ENCODE data around the gene ZFR. TPM values are rescaled to one million over a fixed set of nuclear protein-coding genes. Genes with fewer than 3 reads are reported as not detected.
A peak's percentile ranks its signal among the peaks of the same experiment; 100 is the strongest.

ZFR gene
- total and polyA plus RNA-seq, 9 of the 15 experiments (the other 6 are each of a cell fraction or from before 2014, with no cell fraction given): 35.5 to 108 (median 71.1) TPM

- TF ChIP-seq FOXJ3 (CRISPR knock-in tag; IDR thresholded peaks at IDR 0.05): no peak
- no peak for TF ChIP-seq HNRNPH1 (optimal IDR thresholded peaks at IDR 0.05; ENCODE audit: low read depth, low read length)
- TF ChIP-seq HNRNPK (IDR thresholded peaks at IDR 0.05; ENCODE audit: low read depth, low read length, poor library complexity, severe bottlenecking): no peak
- 0 out of 2 replicates have a peak, but pooled peaks have one; percentile 29 for TF ChIP-seq ZNF280B (CRISPR knock-in tag; IDR thresholded peaks at IDR 0.05)
- TF ChIP-seq ZBTB26 (CRISPR knock-in tag; IDR thresholded peaks at IDR 0.05): no peak
- TF ChIP-seq DIDO1 (tag; IDR thresholded peaks at IDR 0.05; ENCODE audit: low read depth): no peak
- TF ChIP-seq CBX5 (IDR thresholded peaks at IDR 0.05; ENCODE audit: borderline replicate concordance, low read depth): 0 out of 2 replicates have a peak, but pooled peaks have one; percentile 50
- TF ChIP-seq ZNF197 (CRISPR knock-in tag; IDR thresholded peaks at IDR 0.05; ENCODE audit: low read depth): no peak
- peak; percentile 46; the same call in 1 of the 2 replicates for TF ChIP-seq ZNF445 (CRISPR knock-in tag; IDR thresholded peaks at IDR 0.05; ENCODE audit: low read depth)
- TF ChIP-seq EZH2 (IDR thresholded peaks at IDR 0.05; ENCODE audit: borderline replicate concordance, low read depth, low read length): no peak
- no peak for TF ChIP-seq PML (IDR thresholded peaks at IDR 0.05; ENCODE audit: low read length)
- TF ChIP-seq BRF1 (IDR thresholded peaks at IDR 0.05; ENCODE audit: borderline replicate concordance, extremely low read depth, insufficient read length): no peak
- TF ChIP-seq TAF1 (IDR thresholded peaks at IDR 0.05; ENCODE audit: control insufficient read depth, extremely low read depth, insufficient read depth, low read length, severe bottlenecking): no peak
- TF ChIP-seq SMAD4 (CRISPR knock-in tag; conservative IDR thresholded peaks at IDR 0.05): no peak
- TF ChIP-seq MEF2A (IDR thresholded peaks at IDR 0.05; ENCODE audit: control insufficient read depth, low read depth, low read length): no peak
- TF ChIP-seq FOXK2 (conservative IDR thresholded peaks at IDR 0.05 in 1 of 2, IDR thresholded peaks at IDR 0.05 in 1 of 2; ENCODE audit: low read depth in 2 of 2): no peak
- TF ChIP-seq ZNF707 (CRISPR knock-in tag; conservative IDR thresholded peaks at IDR 0.05): no peak
- no peak for TF ChIP-seq FOXP1 (CRISPR knock-in tag; IDR thresholded peaks at IDR 0.05)
- TF ChIP-seq NFXL1 (CRISPR knock-in tag; IDR thresholded peaks at IDR 0.05): no peak
- no peak for TF ChIP-seq ZNF274 (IDR thresholded peaks at IDR 0.05; ENCODE audit: borderline replicate concordance, low read depth, low read length)
- TF ChIP-seq NR2F6 (CRISPR knock-in tag; IDR thresholded peaks at IDR 0.05): no peak
- no peak for TF ChIP-seq WHSC1 (IDR thresholded peaks at IDR 0.05; ENCODE audit: low read length)
- TF ChIP-seq HBP1 (CRISPR knock-in tag; IDR thresholded peaks at IDR 0.05): no peak
These were observed 104.7 kb downstream of the ZFR start (continued) for GRCh38 chr5:32339878-32340277.
